Glomerular visceral epithelial cell (primary cell): ENCODE data around the gene CCL25.

ENCODE experiments used
- DNase-seq: peaks from one replicate; pipeline ENCODE4 v3.0.0-alpha.2; 2016; ENCODE audit errors: extremely low spot score

Gene CCL25

GRCh38 chr19:8045872-8046568 lies 6.5 kb upstream of the CCL25 start:
- DNase-seq, result no peak

- no peak for DNase-seq
Measured at GRCh38 chr19:8046569-8047165, 5.9 kb upstream of the CCL25 start.

- peak; percentile 72 for DNase-seq
Measured at GRCh38 chr19:8050274-8051096, 2.1 kb upstream of the CCL25 start.

GRCh38 chr19:8054169-8054568 lies 1.6 kb downstream of the CCL25 start:
- no peak for DNase-seq

- DNase-seq, result no peak
Measured at GRCh38 chr19:8056533-8056932, 4.0 kb downstream of the CCL25 start.

- DNase-seq, result no peak
Measured at GRCh38 chr19:8057545-8058270, 5.1 kb downstream of the CCL25 start.

- no peak for DNase-seq
Measured at GRCh38 chr19:8064911-8065874, 12.6 kb downstream of the CCL25 start.

- DNase-seq, result no peak
Measured at GRCh38 chr19:8065875-8066261, 13.3 kb downstream of the CCL25 start.

GRCh38 chr19:8069096-8069973 lies 16.8 kb downstream of the CCL25 start:
- no peak for DNase-seq

GRCh38 chr19:8071912-8072311 lies 19.4 kb downstream of the CCL25 start:
- DNase-seq, result no peak

GRCh38 chr19:8074501-8074900 lies 21.9 kb downstream of the CCL25 start:
- DNase-seq, result no peak

- DNase-seq, result no peak
Measured at GRCh38 chr19:8075158-8076074, 22.9 kb downstream of the CCL25 start.

- DNase-seq, result no peak
Measured at GRCh38 chr19:8079988-8080387, 27.4 kb downstream of the CCL25 start.

- DNase-seq, result no peak
Measured at GRCh38 chr19:8080832-8081231, 28.3 kb downstream of the CCL25 start.

GRCh38 chr19:8081569-8082550 lies 29.3 kb downstream of the CCL25 start:
- no peak for DNase-seq

- no peak for DNase-seq
Measured at GRCh38 chr19:8083141-8083540, 30.6 kb downstream of the CCL25 start.

- no peak for DNase-seq
Measured at GRCh38 chr19:8084152-8084551, 31.6 kb downstream of the CCL25 start.
